H1 (cell line): ENCODE results near the gene LHX8. TPM values are rescaled to one million over a fixed set of nuclear protein-coding genes. Genes with fewer than 3 reads are reported as not detected.

Source experiments
- CTCF ChIA-PET: fragments of 300-600 bp; sonication (Branson Sonifier 250); formaldehyde crosslinking; loops from one replicate; lab custom pipeline; 2021; ENCODE audit not compliant: partially characterized antibody; lab: Charles Lee
- POLR2A ChIA-PET: fragments of 300-600 bp; sonication (Branson Sonifier 250); formaldehyde crosslinking; loops from one replicate; lab custom pipeline; 2021; ENCODE audit warnings: inconsistent platforms; ENCODE audit not compliant: partially characterized antibody; lab: Charles Lee
- DNase-seq, 2 experiments: peaks; one replicate each; pipeline versions ENCODE4 v3.0.0 to v3.0.0-alpha.2; 2010 to 2022; ENCODE audit warnings: low spot score in 2 of 2, low read depth in 1 of 2, mixed read lengths in 1 of 2
- FAIRE-seq: peaks from 2 replicates; lab custom pipeline; 2011; peaks lifted over from hg19 to GRCh38; lab: Jason Lieb, UNC
- H2AFZ ChIP-seq: 2 replicates; pipeline ENCODE4 v1.8.1; 2012; ENCODE audit warnings: low read length, inconsistent platforms
- H2AK5ac ChIP-seq: 2 replicates; pipeline ENCODE4 v1.6.1; 2013; ENCODE audit warnings: low read depth, low read length
- H2BK120ac ChIP-seq: replicated peaks from 2 replicates; pipeline ENCODE3; 2013; ENCODE audit warnings: low read depth, low read length, inconsistent platforms
- H2BK12ac ChIP-seq: 2 replicates; pipeline ENCODE4 v1.6.1; 2013; ENCODE audit warnings: low read depth, low read length
- H2BK15ac ChIP-seq: 2 replicates; pipeline ENCODE4 v1.6.1; 2013; ENCODE audit warnings: low read length
- H2BK20ac ChIP-seq: 2 replicates; pipeline ENCODE4 v1.6.1; 2013; ENCODE audit warnings: low read length
- H2BK5ac ChIP-seq: 2 replicates; pipeline ENCODE4 v1.6.1; 2013; ENCODE audit warnings: low read depth, low read length
- H3K14ac ChIP-seq: 2 replicates; pipeline ENCODE4 v1.6.1; 2013; ENCODE audit warnings: inconsistent platforms; ENCODE audit not compliant: insufficient read length
- H3K18ac ChIP-seq: 2 replicates; pipeline ENCODE4 v1.6.1; 2013; ENCODE audit warnings: low read length; ENCODE audit errors: extremely low read depth
- H3K23ac ChIP-seq: 2 replicates; pipeline ENCODE4 v1.6.1; 2013; ENCODE audit warnings: inconsistent platforms; ENCODE audit not compliant: insufficient read length
- H3K23me2 ChIP-seq: 2 replicates; pipeline ENCODE4 v1.6.1; 2013; ENCODE audit warnings: low read depth, low read length
- H3K27ac ChIP-seq: 2 replicates; pipeline ENCODE4 v1.6.1; 2011; ENCODE audit warnings: low read depth, low read length, inconsistent platforms
- H3K27me3 ChIP-seq, 4 experiments: replicated peaks in 1 of 4; 1 replicate in 1 of 4; 2 replicates in 3 of 4; pipeline versions ENCODE4 v1.6.1 to v1.8.1; 2011 to 2013; ENCODE audit warnings: low read length in 3 of 4, mild to moderate bottlenecking in 3 of 4, inconsistent platforms in 2 of 4, mixed read lengths in 2 of 4, moderate library complexity in 1 of 4; ENCODE audit not compliant: control insufficient read depth in 3 of 4, insufficient read depth in 3 of 4; ENCODE audit errors: extremely low read depth in 1 of 4
- H3K36me3 ChIP-seq, 4 experiments: 2 replicates each; pipeline versions ENCODE4 v1.6.1 to v1.8.1; 2011 to 2013; ENCODE audit warnings: mild to moderate bottlenecking in 4 of 4, low read length in 3 of 4, moderate library complexity in 2 of 4, control low read depth in 1 of 4, inconsistent platforms in 1 of 4; ENCODE audit not compliant: insufficient read depth in 4 of 4, control insufficient read depth in 2 of 4
- H3K4ac ChIP-seq: replicated peaks from 2 replicates; pipeline ENCODE3; 2013; ENCODE audit warnings: low read length, low read depth, mixed read lengths, inconsistent platforms; ENCODE audit not compliant: insufficient read length
- H3K4me1 ChIP-seq, 4 experiments: replicated peaks in 1 of 4; 1 replicate in 1 of 4; 2 replicates in 3 of 4; pipeline versions ENCODE4 v1.6.1 to v1.8.1; 2011 to 2013; ENCODE audit warnings: low read length in 3 of 4, inconsistent platforms in 2 of 4, mixed read lengths in 1 of 4; ENCODE audit not compliant: insufficient read depth in 4 of 4, control insufficient read depth in 3 of 4
- H3K4me2 ChIP-seq, 2 experiments: 2 replicates each; pipeline versions ENCODE4 v1.6.1 to v1.8.1; 2011 to 2013; ENCODE audit warnings: low read depth in 2 of 2, low read length in 2 of 2, control low read depth in 1 of 2, inconsistent platforms in 1 of 2, mild to moderate bottlenecking in 1 of 2; ENCODE audit not compliant: insufficient read depth in 1 of 2
- H3K4me3 ChIP-seq, 4 experiments: fragments of 200-600, 300-600 bp in 1 of 4; sonication (generic), shearing (Covaris generic), sonication (Bioruptor Twin) in 1 of 4; 2 replicates each; pipeline versions ENCODE4 v1.5.1 to v1.8.1; 2011 to 2016; ENCODE audit warnings: low read length in 4 of 4, low read depth in 3 of 4, control low read depth in 2 of 4, inconsistent platforms in 2 of 4, mild to moderate bottlenecking in 2 of 4, mixed read lengths in 1 of 4, moderate library complexity in 1 of 4; ENCODE audit not compliant: insufficient read depth in 2 of 4; ENCODE audit errors: extremely low read depth in 1 of 4
- H3K56ac ChIP-seq: replicated peaks from 2 replicates; pipeline ENCODE3; 2013; ENCODE audit warnings: low read depth, mild to moderate bottlenecking, mixed read lengths, low read length, inconsistent platforms; ENCODE audit not compliant: insufficient read length
- H3K79me1 ChIP-seq: 2 replicates; pipeline ENCODE4 v1.6.1; 2013; ENCODE audit warnings: low read depth, low read length, control low read depth
- H3K79me2 ChIP-seq, 2 experiments: 2 replicates each; pipeline versions ENCODE4 v1.6.1 to v1.8.1; 2012 to 2013; ENCODE audit warnings: low read length in 2 of 2, mild to moderate bottlenecking in 2 of 2, inconsistent platforms in 1 of 2; ENCODE audit not compliant: insufficient read depth in 2 of 2, control insufficient read depth in 1 of 2
- H3K9ac ChIP-seq, 4 experiments: replicated peaks in 1 of 4; 1 replicate in 1 of 4; 2 replicates in 3 of 4; pipeline versions ENCODE4 v1.6.1 to v1.8.1; 2011 to 2013; ENCODE audit warnings: low read depth in 3 of 4, low read length in 3 of 4, control low read depth in 2 of 4, mild to moderate bottlenecking in 2 of 4, moderate library complexity in 2 of 4, inconsistent platforms in 1 of 4; ENCODE audit errors: extremely low read depth in 1 of 4
- H3K9me3 ChIP-seq, 2 experiments: 2 replicates each; pipeline versions ENCODE4 v1.6.1 to v1.8.1; 2012 to 2013; ENCODE audit warnings: mild to moderate bottlenecking in 2 of 2, moderate library complexity in 2 of 2, control low read depth in 1 of 2, inconsistent platforms in 1 of 2, low read depth in 1 of 2, low read length in 1 of 2, mixed read lengths in 1 of 2; ENCODE audit not compliant: insufficient read depth in 2 of 2
- H4K20me1 ChIP-seq, 2 experiments: replicated peaks in 1 of 2; 2 replicates each; pipeline versions ENCODE3 to v1.8.1; 2011 to 2013; ENCODE audit warnings: inconsistent platforms in 2 of 2, low read length in 2 of 2, mild to moderate bottlenecking in 1 of 2; ENCODE audit not compliant: insufficient read depth in 2 of 2, control insufficient read depth in 1 of 2
- H4K5ac ChIP-seq: 2 replicates; pipeline ENCODE4 v1.6.1; 2013; ENCODE audit warnings: low read length, low read depth, mixed read lengths, inconsistent platforms; ENCODE audit not compliant: insufficient read length
- H4K8ac ChIP-seq: 2 replicates; pipeline ENCODE4 v1.8.0; 2013; ENCODE audit warnings: mild to moderate bottlenecking, moderate library complexity, low read length, inconsistent platforms; ENCODE audit not compliant: insufficient read depth; ENCODE audit errors: extremely low read depth
- H4K91ac ChIP-seq: replicated peaks from 2 replicates; pipeline ENCODE3; 2013; ENCODE audit warnings: low read length, mixed read lengths, inconsistent platforms; ENCODE audit not compliant: insufficient read length
- BACH1 ChIP-seq: IDR thresholded peaks from 2 replicates; pipeline ENCODE4 v1.6.1; 2012; ENCODE audit warnings: low read length, improper control_type of control experiment
- RFX5 ChIP-seq: IDR thresholded peaks from 2 replicates; pipeline ENCODE4 v1.6.1; 2011; ENCODE audit warnings: low read depth, low read length, improper control_type of control experiment, borderline replicate concordance
- RXRA ChIP-seq: IDR thresholded peaks from 2 replicates; pipeline ENCODE4 v1.6.1; 2011; ENCODE audit warnings: low read depth, mild to moderate bottlenecking, low read length, moderate library complexity; ENCODE audit not compliant: insufficient read depth
- WGBS, 2 experiments: shearing (Covaris generic) in 1 of 2; methylation state at CpG; one replicate each; pipeline versions ENCODE4 v1.1.6 to v1.1.7; 2013 to 2015; ENCODE audit warnings: low lambda C conversion rate in 2 of 2, mixed read lengths in 2 of 2, inconsistent platforms in 1 of 2, low coverage in 1 of 2, missing lambda C conversion rate in 1 of 2; ENCODE audit not compliant: insufficient replicate concordance in 2 of 2, insufficient coverage in 1 of 2, insufficient read length in 1 of 2; ENCODE audit errors: extremely low coverage in 1 of 2, missing lambda C conversion rate in 1 of 2; 5-methylcytosine and 5-hydroxymethylcytosine counted together
- polyA plus RNA-seq, 7 experiments: library from polyadenylated mRNA; depleted of rRNA in 3 of 7; stranded (reverse) in 5 of 7; unstranded in 2 of 7; fragments of >200 nt in 5 of 7; fragments of 200-250 nt in 2 of 7; gene quantifications; 1 replicate in 5 of 7; 2 replicates in 1 of 7; 4 replicates in 1 of 7; pipeline versions ENCODE4 v1.2.1 to v1.2.3, GENCODE V29; 2011 to 2013; ENCODE audit warnings: missing spikeins in 2 of 7, mixed read lengths in 2 of 7
- total RNA-seq: library from RNA; stranded (reverse); fragmentation: NEBNext Ultra II Directional; extraction: Animal tissue kit (Norgen Biotek cat#: 25700); gene quantifications from 2 replicates; pipeline ENCODE4 v1.2.1, GENCODE V29; 2021

Gene LHX8
- total and polyA plus RNA-seq, 2 of the 8 experiments (the other 6 are each of a cell fraction or from before 2014, with no cell fraction given): 0.50 to 1.2 TPM

GRCh38 chr1:75198761-75199160 is 64.6 kb downstream of the LHX8 start:
- Histone ChIP-seq H4K20me1 (no peaks in the 10 kb centered on the region), H3K27me3 (no peaks in the 10 kb centered on the region), H2BK15ac (no peak overlapping the region), H2AK5ac (no peak overlapping the region), H3K27ac (no peak overlapping the region), H3K4me2 (no peak overlapping the region), H3K9me3 (no peaks in the 10 kb centered on the region), H2BK120ac (no peak overlapping the region), H2AFZ (0 out of 2 replicates have a peak overlapping the region, but pooled peaks have one; percentile 3), H3K23me2 (no peaks in the 10 kb centered on the region), H3K79me1 (no peaks in the 10 kb centered on the region), H3K79me2 (no peaks in the 10 kb centered on the region), H4K8ac (no peak overlapping the region)
- no peak for FAIRE-seq
- CTCF ChIA-PET: interaction anchor here (1.0 to 2.0 kb wide), 5 partner anchors 9 to 226 kb away, joined by 3 to 13 read pairs (median 3); no protein-coding TSS in a partner anchor
- POLR2A ChIA-PET: no interaction called here
- TF ChIP-seq RFX5 (no peak), BACH1 (no peak), RXRA (no peak)
- TF ChIP-seq, all 59 proteins: peak for 0
- Histone ChIP-seq H4K5ac (no peak overlapping the region), H3K23ac (no peak overlapping the region), H3K36me3 (no peaks in the 10 kb centered on the region), H3K14ac (no peak overlapping the region), H3K4me3 (no peak overlapping the region), H2BK20ac (no peak overlapping the region), H3K4me1 (peaks cover 0 to 3% (median 0%) of the 10 kb centered on the region in 4 experiments; a peak in 1 of 7 replicates), H3K18ac (no peak overlapping the region), H2BK12ac (no peak overlapping the region), H4K91ac (no peak overlapping the region), H2BK5ac (no peak overlapping the region), H3K56ac (no peak overlapping the region), H3K4ac (no peak overlapping the region), H3K9ac (no peak overlapping the region)
- 84% methylated on average over 1 of the region's 1 CpG; no CpG with 5 or more reads in 1 of the 2 experiments for WGBS, 2 experiments
- no peak for DNase-seq
